HepG2 (cell line): ENCODE data around the gene RIN3. TPM values are rescaled to one million over a fixed set of nuclear protein-coding genes. Genes with fewer than 3 reads are reported as not detected.

ENCODE experiments used
- ARID4A ChIP-seq: sonication (generic); formaldehyde crosslinking; IDR thresholded peaks from 2 replicates; pipeline ENCODE4 v1.5.0; 2020; ENCODE audit warnings: mild to moderate bottlenecking, missing genetic modification reagents, borderline replicate concordance
- BRD4 ChIP-seq: sonication (generic); formaldehyde crosslinking; IDR thresholded peaks from 2 replicates; pipeline ENCODE4 v1.4.0; 2020; ENCODE audit warnings: missing genetic modification reagents
- CREB1 ChIP-seq, 2 experiments: fragments of 450-650 bp in 1 of 2; IDR thresholded peaks; 2 replicates each; pipeline ENCODE4 v1.6.1; 2016 to 2017; ENCODE audit warnings: control low read depth in 1 of 2, mild to moderate bottlenecking in 1 of 2, missing compliant biosample characterization in 1 of 2, missing genetic modification characterization in 1 of 2
- DNMT1 ChIP-seq: sonication (generic); formaldehyde crosslinking; IDR thresholded peaks from 2 replicates; pipeline ENCODE4 v1.5.1; 2020; ENCODE audit warnings: mild to moderate bottlenecking, missing genetic modification reagents
- FOSL2 ChIP-seq: sonication (generic); formaldehyde crosslinking; IDR thresholded peaks from 2 replicates; pipeline ENCODE4 v1.4.0; 2020; ENCODE audit warnings: missing genetic modification reagents
- HDAC2 ChIP-seq: sonication (generic); formaldehyde crosslinking; IDR thresholded peaks from 2 replicates; pipeline ENCODE4 v1.4.0; 2020; ENCODE audit warnings: missing genetic modification reagents
- IRF1 ChIP-seq: sonication (generic); formaldehyde crosslinking; IDR thresholded peaks from 2 replicates; pipeline ENCODE4 v1.4.0; 2020; ENCODE audit warnings: low read depth, mild to moderate bottlenecking, missing genetic modification reagents
- MLX ChIP-seq: IDR thresholded peaks from 2 replicates; pipeline ENCODE4 v1.6.1; 2016
- NFYB ChIP-seq: sonication (generic); formaldehyde crosslinking; IDR thresholded peaks from 2 replicates; pipeline ENCODE4 v1.4.0; 2020; ENCODE audit warnings: missing genetic modification reagents
- PRDM15 ChIP-seq: sonication (generic); formaldehyde crosslinking; IDR thresholded peaks from 2 replicates; pipeline ENCODE4 v1.4.0; 2020; ENCODE audit warnings: missing genetic modification reagents
- PRMT3 ChIP-seq: sonication (generic); formaldehyde crosslinking; IDR thresholded peaks from 2 replicates; pipeline ENCODE4 v1.8.1; 2022; ENCODE audit warnings: low read depth, mild to moderate bottlenecking, moderate library complexity, missing genetic modification reagents, borderline replicate concordance
- RARA ChIP-seq: IDR thresholded peaks from 2 replicates; pipeline ENCODE4 v1.6.1; 2016; ENCODE audit warnings: missing genetic modification reagents, missing compliant biosample characterization
- SMARCC2 ChIP-seq: fragments of 450-650 bp; IDR thresholded peaks from 2 replicates; pipeline ENCODE4 v1.6.1; 2017; ENCODE audit warnings: antibody characterized with exemption, mild to moderate bottlenecking
- SOX5 ChIP-seq: IDR thresholded peaks from 2 replicates; pipeline ENCODE4 v1.6.1; 2016; ENCODE audit warnings: borderline replicate concordance
- SP140L ChIP-seq: sonication (generic); formaldehyde crosslinking; IDR thresholded peaks from 2 replicates; pipeline ENCODE4 v1.4.0; 2020; ENCODE audit warnings: missing genetic modification reagents, borderline replicate concordance
- SYNCRIP ChIP-seq: fragments of 200-400 bp; formaldehyde crosslinking; IDR thresholded peaks from 2 replicates; pipeline ENCODE4 v1.6.1; 2018; ENCODE audit warnings: mild to moderate bottlenecking, low read depth, low read length; ENCODE audit not compliant: insufficient read depth
- U2AF1 ChIP-seq: fragments of 200-400 bp; formaldehyde crosslinking; optimal IDR thresholded peaks from 2 replicates; pipeline ENCODE3; 2017; ENCODE audit warnings: mild to moderate bottlenecking, low read depth, low read length
- ZNF205 ChIP-seq: IDR thresholded peaks from 2 replicates; pipeline ENCODE4 v1.6.1; 2018; ENCODE audit warnings: missing biosample characterization, missing genetic modification reagents
- ZNF260 ChIP-seq: sonication (generic); formaldehyde crosslinking; IDR thresholded peaks from 2 replicates; pipeline ENCODE4 v1.4.0; 2020; ENCODE audit warnings: missing genetic modification reagents, low read depth, mild to moderate bottlenecking, borderline replicate concordance
- ZNF274 ChIP-seq: sonication (generic); formaldehyde crosslinking; IDR thresholded peaks from 2 replicates; pipeline ENCODE4 v1.5.1; 2020; ENCODE audit warnings: mild to moderate bottlenecking, missing genetic modification reagents
- ZNF816 ChIP-seq: sonication (generic); formaldehyde crosslinking; IDR thresholded peaks from 2 replicates; pipeline ENCODE4 v1.8.0; 2022; ENCODE audit warnings: missing genetic modification reagents, mild to moderate bottlenecking, borderline replicate concordance
- polyA plus RNA-seq, 8 experiments: library from polyadenylated mRNA; depleted of rRNA in 3 of 8; stranded (reverse) in 7 of 8; unstranded in 1 of 8; fragments of >200 nt; fragmentation: Illumina TruSeq in 4 of 8; extraction: Trizol in 4 of 8; gene quantifications; 2 replicates each; pipeline versions ENCODE4 v1.2.1 to v1.2.3, GENCODE V29; 2011 to 2016; ENCODE audit warnings: low read depth in 4 of 8, missing spikeins in 1 of 8, mixed read lengths in 1 of 8; ENCODE audit not compliant: insufficient read depth in 1 of 8
- total RNA-seq, 5 experiments: library from RNA; depleted of rRNA; stranded (reverse); fragments of >200 nt; fragmentation: Illumina TruSeq; extraction: Trizol; gene quantifications; 2 replicates each; pipeline ENCODE4 v1.2.3, GENCODE V29; 2016; ENCODE audit warnings: low read depth in 1 of 5

RIN3 gene
- total and polyA plus RNA-seq, 2 of the 13 experiments (the other 11 are each of a cell fraction or from before 2014, with no cell fraction given) = 2.3 to 3.6 TPM

GRCh38 chr14:92556863-92557543 lies 43.4 kb downstream of the RIN3 start (continued):
- TF ChIP-seq ZNF816 (CRISPR knock-in tag) (no peak), MLX (CRISPR knock-in tag) (peak; percentile 87), DNMT1 (CRISPR knock-in tag) (no peak), U2AF1 (no peak), SP140L (CRISPR knock-in tag) (no peak), ZNF274 (CRISPR knock-in tag) (no peak), PRMT3 (CRISPR knock-in tag) (no peak), SYNCRIP (no peak), ZNF205 (CRISPR knock-in tag) (peak; percentile 98), FOSL2 (CRISPR knock-in tag) (peak; percentile 55), SOX5 (CRISPR knock-in tag) (peak; percentile 71), NFYB (CRISPR knock-in tag) (no peak), IRF1 (CRISPR knock-in tag) (no peak; the same call in 1 of the 2 replicates), HDAC2 (CRISPR knock-in tag) (peak; percentile 97), ZNF260 (no peak), CREB1 (IDR thresholded peaks at IDR 0.05) (no peak), CREB1 (CRISPR knock-in tag; IDR thresholded peaks at IDR 0.05) (no peak; the same call in 1 of the 2 replicates), PRDM15 (CRISPR knock-in tag) (no peak), ARID4A (CRISPR knock-in tag) (no peak; the same call in 1 of the 2 replicates), SMARCC2 (no peak), RARA (CRISPR knock-in tag) (peak; percentile 86), BRD4 (0 out of 2 replicates have a peak, but pooled peaks have one; percentile 14)
